GM19452 (cell line): ENCODE results near the gene CHRND.
"Not testable (repeated sequence)": the region's sequence is repeated elsewhere in the genome, so short reads cannot be mapped to it uniquely, and the experiment has no call there.

Experiments
- ATAC-seq: cut with Tn5 transposase; IDR thresholded peaks from one replicate; pipeline ENCODE4 v1.9.1; 2021; ENCODE audit not compliant: unreplicated experiment

The CHRND gene

DNA sequence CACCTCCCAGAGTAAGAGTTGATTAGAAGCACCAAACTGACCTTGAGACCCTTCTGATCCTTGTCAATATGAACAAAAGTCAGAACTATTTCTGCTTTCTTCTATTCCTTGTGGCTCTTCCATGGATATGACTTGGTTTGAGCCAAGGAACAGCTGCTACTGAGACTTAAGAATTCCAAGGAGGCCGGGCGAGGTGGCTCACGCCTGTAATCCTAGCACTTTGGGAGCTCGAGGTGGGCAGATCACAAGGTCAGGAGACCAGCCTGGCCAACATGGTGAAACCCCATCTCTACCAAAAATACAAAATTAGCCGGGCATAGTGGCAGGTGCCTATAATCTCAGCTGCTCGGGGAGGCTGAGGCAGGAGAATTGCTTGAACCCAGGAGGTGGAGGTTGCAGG is 44.5 kb downstream of the CHRND start:
- not testable (repeated sequence) for ATAC-seq

DNA sequence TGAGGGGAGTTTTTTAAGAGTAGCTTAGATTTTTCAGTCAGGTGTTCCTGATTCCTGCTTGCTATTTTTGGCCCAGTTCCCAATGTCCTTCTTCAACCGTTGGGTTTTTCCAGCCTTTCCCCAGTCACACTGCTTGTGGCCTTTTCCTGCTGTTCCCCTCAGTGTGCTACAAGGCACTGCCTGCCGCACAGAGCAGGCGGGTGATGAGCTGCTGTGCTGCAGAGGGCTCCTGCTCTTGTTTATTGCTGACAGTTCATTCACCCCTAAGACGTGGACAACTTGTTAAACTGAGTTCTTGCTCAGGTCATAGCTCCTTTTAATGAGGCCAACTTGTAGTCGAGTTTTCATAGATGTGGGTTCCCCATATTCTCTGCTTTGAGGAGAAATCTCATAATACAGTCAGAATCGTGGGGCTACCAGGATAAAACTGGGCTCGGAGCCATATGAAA is 45.1 kb downstream of the CHRND start:
- ATAC-seq = no peak

DNA sequence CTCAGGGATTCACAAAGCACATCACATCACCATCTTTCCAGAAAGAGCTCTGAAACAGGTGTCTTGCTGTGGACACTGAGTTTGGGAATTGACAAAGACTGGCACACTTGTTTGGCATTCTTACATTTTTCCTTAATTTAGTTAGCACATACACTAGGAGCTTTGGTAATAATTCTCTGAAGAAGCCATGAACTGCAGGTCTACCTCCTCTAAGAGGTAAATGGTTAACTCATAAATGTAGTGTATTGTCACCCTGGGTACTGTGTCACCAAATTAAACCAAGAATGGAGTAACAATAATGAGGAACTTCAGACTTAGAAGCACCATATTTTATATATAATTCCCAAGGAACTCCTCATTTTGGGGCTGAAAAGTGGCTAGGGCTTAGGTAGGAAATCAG is 47.1 kb downstream of the CHRND start:
- ATAC-seq = no peak

DNA sequence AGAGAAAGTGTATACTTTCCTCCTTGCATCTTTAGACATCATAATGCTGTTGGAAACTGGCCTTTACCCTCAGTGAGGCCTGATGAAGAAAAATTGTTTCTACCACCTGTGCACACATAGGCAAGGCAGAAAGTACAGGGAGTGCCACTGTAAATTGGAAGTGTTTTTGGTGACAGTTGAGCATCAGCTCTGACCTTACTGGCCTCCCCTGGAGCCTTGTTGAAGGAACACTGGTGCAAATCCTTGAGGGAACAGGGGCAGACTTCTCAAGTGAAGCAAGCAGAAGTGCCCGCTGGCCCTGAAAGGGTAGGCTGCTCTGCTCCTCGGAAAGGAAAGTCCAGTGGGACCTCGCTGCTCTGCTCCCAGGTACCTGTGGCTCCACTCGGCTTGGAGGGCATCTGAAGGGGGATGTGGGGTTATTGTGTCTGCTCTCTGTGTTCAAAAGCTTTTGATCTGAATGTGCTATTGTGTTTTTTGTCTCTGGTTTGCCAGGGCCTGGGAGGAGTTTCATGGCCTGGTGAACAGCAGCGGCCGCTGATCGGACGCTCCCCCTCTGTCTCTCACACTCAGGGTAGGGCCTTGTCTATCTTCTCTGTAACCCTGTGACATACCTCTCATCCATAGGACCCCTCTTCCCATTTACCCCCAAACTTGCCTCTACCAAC is 47.9 kb downstream of the CHRND start:
- no peak for ATAC-seq

DNA sequence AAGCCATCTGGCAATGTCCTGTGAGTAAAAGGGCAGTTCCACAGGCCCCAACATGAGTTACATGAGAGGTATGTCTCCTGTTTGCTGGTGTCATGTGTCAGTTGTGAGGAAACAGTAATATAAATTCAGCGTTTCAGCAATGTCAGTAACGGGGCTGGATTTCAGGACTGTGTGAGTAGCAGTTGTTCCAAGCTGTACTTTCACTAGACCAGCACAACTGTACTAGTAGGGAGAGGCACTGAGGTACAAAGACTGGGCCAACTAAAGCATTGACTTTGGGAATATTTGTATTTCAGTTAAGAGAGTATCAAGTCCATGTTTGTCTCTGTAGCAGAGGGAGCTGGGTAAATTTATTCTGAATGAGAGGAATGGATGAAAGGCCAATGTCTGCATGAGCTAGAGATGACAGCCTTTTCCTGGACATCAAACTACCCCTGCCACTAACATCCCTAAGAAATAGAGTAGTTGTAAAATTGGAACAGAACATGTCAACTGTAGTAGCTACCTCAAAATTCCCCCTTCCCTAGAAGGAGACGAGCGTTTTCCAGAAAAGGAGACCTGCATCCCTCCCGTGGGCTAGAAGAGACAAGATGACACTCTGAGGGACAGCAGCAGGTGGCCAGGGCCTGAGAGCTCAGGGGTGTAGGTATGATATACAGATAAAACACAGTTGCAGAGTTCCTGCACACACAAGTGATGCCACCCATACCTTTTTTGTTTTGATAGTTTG is 48.9 kb downstream of the CHRND start:
- no peak for ATAC-seq

DNA sequence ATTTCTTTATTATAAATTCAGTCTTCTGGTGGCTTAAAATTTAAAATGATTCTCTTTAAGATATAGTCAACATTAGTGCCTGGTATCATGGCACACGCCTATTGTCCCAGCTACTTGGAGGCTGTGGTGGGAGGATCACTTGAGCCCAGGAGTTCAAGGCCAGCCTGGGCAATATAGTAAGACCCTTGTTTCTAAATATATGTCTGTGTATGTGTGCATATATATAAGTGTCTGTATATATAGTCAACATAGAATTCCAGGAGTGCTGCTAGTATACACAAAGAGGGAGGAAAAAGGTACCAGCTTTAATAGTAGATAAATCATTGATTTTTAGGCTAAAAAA is 49.4 kb downstream of the CHRND start:
- no peak for ATAC-seq

DNA sequence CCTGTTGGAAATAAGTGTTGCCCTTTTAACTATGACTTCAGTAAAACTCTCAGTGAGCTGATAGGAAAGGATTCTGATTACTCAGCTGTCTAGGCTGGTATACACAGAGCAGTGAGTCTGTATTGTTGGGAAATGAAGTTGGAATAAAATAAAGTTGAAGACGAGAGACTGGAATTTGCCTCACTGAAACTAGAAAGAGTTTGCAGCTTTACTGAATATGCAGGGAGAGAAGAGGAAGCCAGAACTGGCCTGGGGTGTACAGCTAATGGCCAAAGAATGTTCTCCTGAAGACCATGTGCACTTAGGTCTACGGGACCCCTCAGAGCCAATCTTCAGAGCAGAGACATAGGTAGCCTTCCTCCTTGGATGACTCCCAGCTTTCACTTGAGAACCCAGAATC is 51.0 kb downstream of the CHRND start:
- no peak for ATAC-seq

DNA sequence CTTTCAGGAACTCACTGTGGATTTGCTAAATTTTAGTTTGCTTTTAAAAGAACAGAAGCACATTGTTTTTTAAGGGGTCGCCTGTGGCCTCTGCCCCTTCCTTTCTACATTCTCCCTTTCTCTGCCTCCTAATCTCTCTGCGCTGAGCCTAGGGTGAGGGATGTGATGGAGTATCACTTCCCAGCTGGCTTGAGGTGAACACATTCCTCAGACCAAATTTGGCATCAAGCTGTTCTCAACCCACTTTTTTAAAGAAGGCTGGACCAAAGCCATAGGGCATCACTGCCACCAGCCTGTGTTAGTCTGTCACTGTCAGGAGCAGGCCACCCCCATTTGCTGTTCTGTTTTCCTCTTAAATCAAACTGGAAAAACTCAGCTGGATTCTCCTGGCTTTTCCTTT is 51.9 kb downstream of the CHRND start:
- ATAC-seq = no peak

DNA sequence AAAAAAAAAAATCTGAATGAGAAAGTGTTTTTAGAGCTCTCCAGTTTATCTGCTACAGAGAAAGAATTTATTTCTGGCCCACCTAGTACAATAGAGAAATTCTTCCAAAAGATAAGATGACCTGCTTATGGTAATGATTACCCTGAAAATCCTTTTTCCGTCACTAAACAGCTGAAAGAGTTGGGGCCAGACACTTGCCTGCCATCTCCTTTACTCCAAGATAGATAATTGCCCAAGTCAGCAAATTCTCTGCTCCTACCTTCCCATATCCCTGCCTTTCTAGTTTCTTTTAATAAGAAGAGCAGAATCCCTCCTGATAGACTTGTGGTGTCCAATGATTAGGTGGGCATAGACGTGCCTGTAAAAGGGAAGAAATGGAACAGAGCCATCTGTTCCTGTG is 52.7 kb downstream of the CHRND start:
- no peak for ATAC-seq

DNA sequence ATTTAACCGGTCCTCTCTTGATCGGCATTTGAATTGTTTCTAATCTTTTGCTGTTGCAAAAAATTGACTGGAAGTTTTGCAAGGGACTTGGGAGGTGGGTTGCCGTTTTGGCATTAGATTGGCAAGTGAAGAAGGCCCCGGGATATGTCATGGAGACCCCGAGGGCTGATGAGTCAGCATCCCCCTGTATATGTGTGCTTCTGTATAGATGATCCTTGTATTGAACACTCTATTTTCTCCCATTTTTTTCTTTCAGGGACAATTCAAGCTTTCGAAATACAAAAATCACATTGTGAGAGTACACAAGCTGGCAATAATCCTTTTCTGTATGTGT is 54.7 kb downstream of the CHRND start:
- no peak for ATAC-seq

DNA sequence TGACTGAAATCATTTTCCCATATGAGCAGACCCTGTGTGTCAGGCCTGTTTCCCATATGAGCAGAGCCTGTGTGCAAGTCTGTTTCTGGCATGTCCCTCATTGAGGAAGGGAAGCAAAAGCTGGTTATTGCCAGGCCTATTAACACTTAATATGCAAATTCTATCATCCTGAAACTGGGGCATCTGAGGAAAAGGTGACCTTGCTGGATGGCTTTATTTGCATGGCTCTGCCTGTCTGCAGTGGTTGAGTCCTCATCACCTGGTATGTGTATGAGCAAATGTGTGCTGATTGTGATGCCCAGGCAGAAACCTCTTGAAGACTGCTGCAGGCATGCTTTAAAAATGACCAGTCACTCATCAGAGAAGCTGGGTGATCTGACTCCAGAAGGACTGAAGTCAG is 55.8 kb downstream of the CHRND start:
- ATAC-seq = peak; percentile 73

DNA sequence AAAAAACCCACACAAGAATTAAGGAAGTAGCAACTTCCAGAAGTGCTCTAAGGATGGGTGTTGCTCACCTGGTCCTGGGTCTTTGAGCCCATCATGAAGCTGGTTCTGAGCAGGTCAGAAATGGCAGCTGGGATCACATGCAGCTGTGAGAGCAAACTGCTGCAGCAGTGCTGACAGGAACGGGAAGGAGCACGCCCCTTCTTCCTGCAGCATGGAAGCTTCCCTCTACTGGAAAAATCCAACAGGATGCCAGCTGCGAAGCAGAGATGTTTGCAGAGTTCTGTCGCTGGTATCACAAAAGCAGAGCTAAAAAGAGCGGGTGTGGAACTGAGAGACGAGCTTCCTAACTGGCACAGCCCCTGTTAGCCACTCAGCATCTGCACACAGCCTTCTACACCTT is 58.3 kb downstream of the CHRND start:
- no peak for ATAC-seq
